GM18858 (cell line): ENCODE results near the gene C4B.
"Not testable (repeated sequence)": the region's sequence is repeated elsewhere in the genome, so short reads cannot be mapped to it uniquely, and the experiment has no call there.

ENCODE experiments used
- ATAC-seq: cut with Tn5 transposase; IDR thresholded peaks from one replicate; pipeline ENCODE4 v1.9.1; 2021; ENCODE audit not compliant: unreplicated experiment

C4B gene

GRCh38 chr6:32014547-32014946, at the start of gene C4B:
Gene C4B (plus strand): TSS chr6:32014795. CDS start chr6:32014846, 51 bp downstream.
- ATAC-seq: not testable (repeated sequence)

GRCh38 chr6:31965700-31966099, 48.9 kb upstream of the C4B start:
- ATAC-seq: no peak

GRCh38 chr6:31966506-31966905, 48.1 kb upstream of the C4B start:
- ATAC-seq: no peak

- no peak for ATAC-seq
Observed at GRCh38 chr6:31966997-31967925, 47.3 kb upstream of the C4B start.

GRCh38 chr6:31967926-31968320, 46.7 kb upstream of the C4B start:
- ATAC-seq: no peak

- ATAC-seq: no peak
Observed at GRCh38 chr6:31968326-31968725, 46.3 kb upstream of the C4B start.

GRCh38 chr6:31968791-31969711, 45.5 kb upstream of the C4B start:
- no peak for ATAC-seq

- ATAC-seq: no peak
Observed at GRCh38 chr6:31969712-31970603, 44.6 kb upstream of the C4B start.

GRCh38 chr6:31970604-31971271, 43.9 kb upstream of the C4B start:
- ATAC-seq: no peak

- no peak for ATAC-seq
Observed at GRCh38 chr6:31971279-31971992, 43.2 kb upstream of the C4B start.

- ATAC-seq: peak; percentile 62
Observed at GRCh38 chr6:31971993-31972708, 42.4 kb upstream of the C4B start, which contains the start of gene DXO. Gene DXO (minus strand): TSS chr6:31972138. CDS start chr6:31971675, 463 bp downstream.

- no peak for ATAC-seq
Observed at GRCh38 chr6:31972709-31973350, 41.8 kb upstream of the C4B start.

- not testable (repeated sequence) for ATAC-seq
Observed at GRCh38 chr6:31976065-31976464, 38.5 kb upstream of the C4B start.

- no peak for ATAC-seq
Observed at GRCh38 chr6:31977816-31978431, 36.7 kb upstream of the C4B start.

- no peak for ATAC-seq
Observed at GRCh38 chr6:31978831-31979230, 35.8 kb upstream of the C4B start.

- no peak for ATAC-seq
Observed at GRCh38 chr6:31979238-31979898, 35.2 kb upstream of the C4B start.

- not testable (repeated sequence) for ATAC-seq
Observed at GRCh38 chr6:31980195-31980876, 34.3 kb upstream of the C4B start.
